ENCODE data around the gene CLEC16A.
A peak's percentile ranks its signal among the peaks of the same experiment; 100 is the strongest.
"Not testable (repeated sequence)": the region's sequence is repeated elsewhere in the genome, so short reads cannot be mapped to it uniquely, and the experiment has no call there.

The CLEC16A gene

GRCh38 chr16:10939649-10940234 is 4.6 kb upstream of the CLEC16A start:
- DNase-seq = no peak

- DNase-seq = no peak
Measured at GRCh38 chr16:10940501-10941079, 3.8 kb upstream of the CLEC16A start.

GRCh38 chr16:10941127-10941933 is 3.0 kb upstream of the CLEC16A start:
- no peak for DNase-seq

- DNase-seq = not testable (repeated sequence)
Measured at GRCh38 chr16:10941935-10942351, 2.4 kb upstream of the CLEC16A start.

GRCh38 chr16:10942352-10943063 is 1.9 kb upstream of the CLEC16A start, which contains the start of gene DEXI:
DEXI (minus strand) TSS chr16:10942468; CDS start chr16:10942005, 463 bp downstream.
- DNase-seq = peak; percentile 76

- no peak for DNase-seq
Measured at GRCh38 chr16:10943064-10943353, 1.4 kb upstream of the CLEC16A start.

- no peak for DNase-seq
Measured at GRCh38 chr16:10945065-10945787, 862 bp downstream of the CLEC16A start.

GRCh38 chr16:10946308-10946707 is 1.9 kb downstream of the CLEC16A start:
- no peak for DNase-seq

- DNase-seq = no peak
Measured at GRCh38 chr16:10947211-10947787, 2.9 kb downstream of the CLEC16A start.

GRCh38 chr16:10949424-10949970 is 5.1 kb downstream of the CLEC16A start:
- DNase-seq = no peak

- no peak for DNase-seq
Measured at GRCh38 chr16:10950393-10950792, 6.0 kb downstream of the CLEC16A start.

- DNase-seq = no peak
Measured at GRCh38 chr16:10951026-10951425, 6.7 kb downstream of the CLEC16A start.

GRCh38 chr16:10954903-10955302 is 10.5 kb downstream of the CLEC16A start:
- DNase-seq = no peak

GRCh38 chr16:10957771-10958482 is 13.6 kb downstream of the CLEC16A start:
- no peak for DNase-seq

GRCh38 chr16:10959161-10959560 is 14.8 kb downstream of the CLEC16A start:
- no peak for DNase-seq

GRCh38 chr16:10961231-10961630 is 16.9 kb downstream of the CLEC16A start:
- DNase-seq = no peak

GRCh38 chr16:10964039-10964890 is 19.9 kb downstream of the CLEC16A start:
- DNase-seq = peak; percentile 62

- no peak for DNase-seq
Measured at GRCh38 chr16:10964891-10965326, 20.5 kb downstream of the CLEC16A start.

- no peak for DNase-seq
Measured at GRCh38 chr16:10965440-10966061, 21.2 kb downstream of the CLEC16A start.

- no peak for DNase-seq
Measured at GRCh38 chr16:10966129-10966528, 21.8 kb downstream of the CLEC16A start.

All from NCI-H1694 (cell line).